GM12878 (cell line): ENCODE data around the gene MMP11. TPM values are rescaled to one million over a fixed set of nuclear protein-coding genes. Genes with fewer than 3 reads are reported as not detected.

Experiments used
- ATAC-seq: fragments of 200-7000 bp; cut with Tn5 transposase; 3 replicates; pipeline ENCODE4 v1.9.1; 2020; ENCODE audit warnings: mild to moderate bottlenecking, moderate library complexity
- BruUV-seq: library from RNA; stranded (reverse); fragments of 400-500 nt; replicated peaks from 2 replicates; lab custom pipeline; 2021; lab: Mats Ljungman, UMichigan
- CTCF ChIA-PET: fragments of 300-600 bp; sonication (Branson Sonifier 250); formaldehyde crosslinking; extraction: SDS; loops from one replicate; lab custom pipeline; 2021; ENCODE audit warnings: inconsistent platforms; lab: Yijun Ruan, JAX
- POLR2A ChIA-PET: fragments of 350-600 bp; formaldehyde crosslinking; extraction: SDS; loops from one replicate; lab custom pipeline; 2021; ENCODE audit warnings: inconsistent platforms; lab: Charles Lee
- RAD21 ChIA-PET: fragments of 300-600 bp; sonication (Branson Sonifier 250); formaldehyde crosslinking; loops from one replicate; lab custom pipeline; 2023; ENCODE audit warnings: antibody characterized with exemption; ENCODE audit not compliant: unreplicated experiment; lab: Charles Lee
- SMC1A ChIA-PET: fragments of 300-600 bp; sonication (Branson Sonifier 250); formaldehyde crosslinking; loops from one replicate; lab custom pipeline; 2023; ENCODE audit not compliant: unreplicated experiment, uncharacterized antibody; lab: Charles Lee
- DNase-seq: peaks from one replicate; pipeline ENCODE4 v3.0.0-alpha.2; 2011; ENCODE audit warnings: low read depth, low spot score
- FAIRE-seq: peaks from 3 replicates; lab custom pipeline; 2011; peaks lifted over from hg19 to GRCh38; lab: Jason Lieb, UNC
- H2AFZ ChIP-seq: 2 replicates; pipeline ENCODE4 v1.6.0; 2011; ENCODE audit warnings: low read depth, low read length, control low read depth; ENCODE audit not compliant: control insufficient read depth
- H3K27ac ChIP-seq: 2 replicates; pipeline ENCODE4 v1.5.1; 2011; ENCODE audit warnings: control low read depth; ENCODE audit not compliant: control insufficient read depth, insufficient read depth
- H3K27me3 ChIP-seq, 2 experiments: replicated peaks in 1 of 2; 2 replicates each; pipeline versions ENCODE4 v1.6.0 to v1.6.1; 2011; ENCODE audit warnings: low read length in 1 of 2; ENCODE audit not compliant: control insufficient read depth in 2 of 2, insufficient read depth in 2 of 2
- H3K36me3 ChIP-seq, 2 experiments: 2 replicates each; pipeline ENCODE4 v1.5.1; 2011; ENCODE audit warnings: low read length in 1 of 2; ENCODE audit not compliant: control insufficient read depth in 2 of 2, insufficient read depth in 2 of 2
- H3K4me1 ChIP-seq: 2 replicates; pipeline ENCODE4 v1.6.1; 2011; ENCODE audit warnings: mild to moderate bottlenecking, low read length, moderate library complexity, mixed read lengths; ENCODE audit not compliant: control insufficient read depth, insufficient read depth
- H3K4me2 ChIP-seq: 2 replicates; pipeline ENCODE4 v1.6.0; 2011; ENCODE audit warnings: control low read depth; ENCODE audit not compliant: control insufficient read depth, insufficient read depth
- H3K4me3 ChIP-seq: fragments of 200-600 bp; sonication (generic); 2 replicates; pipeline ENCODE4 v1.5.1; 2016
- H3K79me2 ChIP-seq: 2 replicates; pipeline ENCODE4 v1.6.0; 2011; ENCODE audit warnings: low read length; ENCODE audit not compliant: control insufficient read depth, insufficient read depth
- H3K9ac ChIP-seq: 2 replicates; pipeline ENCODE4 v1.8.0; 2011; ENCODE audit warnings: low read length, control low read depth, mixed read lengths; ENCODE audit not compliant: control insufficient read depth, insufficient read depth
- H3K9me3 ChIP-seq: replicated peaks from 3 replicates; pipeline ENCODE4 v1.5.1; 2011; ENCODE audit warnings: mild to moderate bottlenecking, low read length; ENCODE audit not compliant: control insufficient read depth, insufficient read depth
- H4K20me1 ChIP-seq: 2 replicates; pipeline ENCODE4 v1.6.0; 2011; ENCODE audit not compliant: control insufficient read depth, insufficient read depth
- ASH2L ChIP-seq: fragments of 300-600, 200-600 bp; sonication (generic); IDR thresholded peaks from 2 replicates; pipeline ENCODE4 v1.6.1; 2017; ENCODE audit warnings: low read depth, mild to moderate bottlenecking, borderline replicate concordance
- EGR1 ChIP-seq, 2 experiments: IDR thresholded peaks; 1 replicate in 1 of 2; 2 replicates in 1 of 2; pipeline ENCODE4 v1.6.1; 2011 to 2012; ENCODE audit warnings: low read depth in 2 of 2, low read length in 2 of 2, borderline replicate concordance in 1 of 2, mild to moderate bottlenecking in 1 of 2, moderate library complexity in 1 of 2
- IKZF1 ChIP-seq: fragments of 450-650 bp; conservative IDR thresholded peaks from 2 replicates; pipeline ENCODE4 v1.6.1; 2017; ENCODE audit warnings: antibody characterized with exemption, mild to moderate bottlenecking
- POLR2AphosphoS5 ChIP-seq: IDR thresholded peaks from 2 replicates; pipeline ENCODE4 v1.6.1; 2011; ENCODE audit warnings: mild to moderate bottlenecking, low read length, inconsistent platforms
- SMAD5 ChIP-seq: IDR thresholded peaks from 2 replicates; pipeline ENCODE4 v1.6.1; 2016; ENCODE audit warnings: antibody characterized with exemption, low read depth
- WGBS: methylation state at CpG from one replicate; pipeline ENCODE4 v1.1.6; 2016; ENCODE audit warnings: low lambda C conversion rate; ENCODE audit not compliant: insufficient replicate concordance, insufficient coverage; ENCODE audit errors: missing lambda C conversion rate; 5-methylcytosine and 5-hydroxymethylcytosine counted together
- in situ Hi-C: fragments of 300-500 bp; cut with MboI; formaldehyde crosslinking; loops from 9 replicates; pipeline ENCODE4 v1.14.3; 2018; ENCODE audit warnings: mixed read lengths
- intact Hi-C: fragments of 100-400 bp; cut with micrococcal nuclease; formaldehyde crosslinking; loops from one replicate; pipeline ENCODE4 v1.14.2; 2022; ENCODE audit not compliant: unreplicated experiment
- polyA plus RNA-seq, 11 experiments: library from polyadenylated mRNA; depleted of rRNA in 4 of 11; unstranded in 6 of 11; stranded (reverse) in 5 of 11; fragments of >200 nt; fragmentation: Nextera tagmentation in 4 of 11; fragmentation: Illumina TruSeq in 1 of 11; extraction: Ambion mirVana in 4 of 11; extraction: Trizol in 1 of 11; gene quantifications; 1 replicate in 1 of 11; 2 replicates in 10 of 11; pipeline versions ENCODE4 v1.2.1 to v1.2.3, GENCODE V29; 2011 to 2016; ENCODE audit warnings: inconsistent platforms in 2 of 11, missing spikeins in 2 of 11, low read depth in 1 of 11
- total RNA-seq, 4 experiments: library from RNA; depleted of rRNA in 3 of 4; stranded (reverse); fragments of >200 nt in 3 of 4; fragmentation: Illumina TruSeq in 1 of 4; extraction: Trizol in 1 of 4; gene quantifications; 2 replicates each; pipeline versions ENCODE4 v1.2.1 to v1.2.3, GENCODE V29; 2013 to 2021
- TF ChIP-seq, protein P1 (sequence below): fragments of 150-350 bp; IDR thresholded peaks from 2 replicates; pipeline ENCODE4 v1.6.1; 2016; ENCODE audit warnings: low read depth, low read length
- TF ChIP-seq, protein P2 (sequence below): fragments of 450-650 bp; IDR thresholded peaks from 2 replicates; pipeline ENCODE4 v1.6.1; 2016; ENCODE audit warnings: mild to moderate bottlenecking
- TF ChIP-seq, protein P3 (sequence below): IDR thresholded peaks from 2 replicates; pipeline ENCODE4 v1.6.1; 2012; ENCODE audit warnings: mild to moderate bottlenecking, low read depth, low read length

MMP11 gene
- total and polyA plus RNA-seq, 10 of the 15 experiments (the other 5 are each of a cell fraction or from before 2014, with no cell fraction given) = 0.03 to 1.1 (median 0.31) TPM; not detected in 2

DNA sequence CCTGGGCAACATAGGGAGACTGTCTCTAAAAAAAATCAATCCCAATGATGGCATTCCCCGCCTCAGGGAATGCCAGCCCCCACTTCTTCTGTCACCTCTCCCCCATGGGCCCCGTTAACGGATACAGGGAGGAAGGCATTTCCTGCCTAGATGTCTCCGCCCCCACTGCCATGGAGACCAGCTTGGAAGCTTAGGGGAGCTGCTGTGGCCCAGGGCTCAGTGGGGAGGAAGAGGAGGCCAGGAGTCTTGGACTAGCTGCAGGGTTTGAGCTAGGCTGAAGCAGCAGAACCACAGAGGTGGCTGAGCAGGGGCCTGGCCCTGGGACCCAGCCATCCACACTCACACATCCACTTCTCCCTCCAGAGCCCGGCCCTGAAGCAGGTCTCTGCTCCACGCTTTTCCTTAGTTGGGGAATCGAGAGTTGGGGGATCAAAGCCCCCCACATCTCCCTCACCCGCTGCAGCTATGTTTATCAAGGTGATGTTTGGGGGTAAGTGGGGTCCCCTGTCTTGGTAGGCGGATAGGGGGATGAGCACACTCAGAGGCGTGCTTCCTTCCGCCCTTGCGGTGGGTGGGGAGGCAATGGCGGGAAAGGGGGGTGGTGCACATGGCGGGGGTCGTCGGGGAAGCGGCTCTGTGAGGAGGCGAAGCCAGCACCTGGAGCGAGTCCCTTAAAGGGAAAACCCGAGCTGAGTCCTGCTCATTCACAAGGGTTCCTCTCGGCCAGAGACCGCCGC, 9.6 kb upstream of the MMP11 start, which contains the start of gene C22orf15:
TSS of gene C22orf15 (plus strand) at position 149 of the 737 bp plus-strand sequence. CDS start at position 466, 317 bp downstream.
- Histone ChIP-seq H3K9me3 (no peaks in the 10 kb centered on the region), H4K20me1 (no peaks in the 10 kb centered on the region; the same call in 1 of the 2 replicates), H3K9ac (peak within 1 kb of the TSS; percentile 10), H3K4me3 (peak within 1 kb of the TSS; percentile 56; the same call in 1 of the 2 replicates), H2AFZ (peak within 1 kb of the TSS; percentile 63), H3K27me3 (no peaks in the 10 kb centered on the region), H3K4me1 (peaks cover 25% of the 10 kb centered on the region), H3K4me2 (peak within 1 kb of the TSS; percentile 94), H3K27ac (peak within 1 kb of the TSS; percentile 32; the same call in 1 of the 2 replicates), H3K36me3 (no peaks in the 10 kb centered on the region; a peak in 1 of 4 replicates), H3K79me2 (peaks cover 23% of the 10 kb centered on the region)
- ChIA-PET SMC1A (interaction anchor here (0.5 to 2.0 kb wide), 2 partner anchors 9 to 767 kb away, joined by 3 to 8 read pairs; partner anchors contain the start of gene VPREB3), RAD21 (interaction anchor here (1.4 to 1.5 kb wide), 2 partner anchors 12 to 94 kb away, joined by 3 to 5 read pairs; partner anchors contain the start of genes SLC2A11 and ZNF70), CTCF (interaction anchor here (0.7 to 1.1 kb wide), 3 partner anchors 9 to 84 kb away, joined by 3 to 4 read pairs (median 4); partner anchors contain the start of gene VPREB3), POLR2A (interaction anchor here (0.9 to 1.3 kb wide), 2 partner anchors 8 to 9 kb away, joined by 3 to 5 read pairs; no protein-coding TSS in a partner anchor)
- ATAC-seq = 0 out of 3 replicates have a peak, but pooled peaks have one; percentile 2
- DNase-seq = no peak
- no TSS peak for BruUV-seq
- intact Hi-C loops (no loop called here), in situ Hi-C loops (no loop called here)
- 27% methylated on average over 23 of the region's 23 CpGs for WGBS
- TF ChIP-seq EGR1 (IDR thresholded peaks at IDR 0.05; ENCODE audit: borderline replicate concordance in 1 of 2, low read depth in 2 of 2, low read length in 2 of 2) (no peak), IKZF1 (peak; percentile 27), ASH2L (no peak), POLR2AphosphoS5 (no peak), SMAD5 (no peak)
- TF ChIP-seq, protein P1, sequence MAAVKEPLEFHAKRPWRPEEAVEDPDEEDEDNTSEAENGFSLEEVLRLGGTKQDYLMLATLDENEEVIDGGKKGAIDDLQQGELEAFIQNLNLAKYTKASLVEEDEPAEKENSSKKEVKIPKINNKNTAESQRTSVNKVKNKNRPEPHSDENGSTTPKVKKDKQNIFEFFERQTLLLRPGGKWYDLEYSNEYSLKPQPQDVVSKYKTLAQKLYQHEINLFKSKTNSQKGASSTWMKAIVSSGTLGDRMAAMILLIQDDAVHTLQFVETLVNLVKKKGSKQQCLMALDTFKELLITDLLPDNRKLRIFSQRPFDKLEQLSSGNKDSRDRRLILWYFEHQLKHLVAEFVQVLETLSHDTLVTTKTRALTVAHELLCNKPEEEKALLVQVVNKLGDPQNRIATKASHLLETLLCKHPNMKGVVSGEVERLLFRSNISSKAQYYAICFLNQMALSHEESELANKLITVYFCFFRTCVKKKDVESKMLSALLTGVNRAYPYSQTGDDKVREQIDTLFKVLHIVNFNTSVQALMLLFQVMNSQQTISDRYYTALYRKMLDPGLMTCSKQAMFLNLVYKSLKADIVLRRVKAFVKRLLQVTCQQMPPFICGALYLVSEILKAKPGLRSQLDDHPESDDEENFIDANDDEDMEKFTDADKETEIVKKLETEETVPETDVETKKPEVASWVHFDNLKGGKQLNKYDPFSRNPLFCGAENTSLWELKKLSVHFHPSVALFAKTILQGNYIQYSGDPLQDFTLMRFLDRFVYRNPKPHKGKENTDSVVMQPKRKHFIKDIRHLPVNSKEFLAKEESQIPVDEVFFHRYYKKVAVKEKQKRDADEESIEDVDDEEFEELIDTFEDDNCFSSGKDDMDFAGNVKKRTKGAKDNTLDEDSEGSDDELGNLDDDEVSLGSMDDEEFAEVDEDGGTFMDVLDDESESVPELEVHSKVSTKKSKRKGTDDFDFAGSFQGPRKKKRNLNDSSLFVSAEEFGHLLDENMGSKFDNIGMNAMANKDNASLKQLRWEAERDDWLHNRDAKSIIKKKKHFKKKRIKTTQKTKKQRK = no peak
- TF ChIP-seq, protein P2, sequence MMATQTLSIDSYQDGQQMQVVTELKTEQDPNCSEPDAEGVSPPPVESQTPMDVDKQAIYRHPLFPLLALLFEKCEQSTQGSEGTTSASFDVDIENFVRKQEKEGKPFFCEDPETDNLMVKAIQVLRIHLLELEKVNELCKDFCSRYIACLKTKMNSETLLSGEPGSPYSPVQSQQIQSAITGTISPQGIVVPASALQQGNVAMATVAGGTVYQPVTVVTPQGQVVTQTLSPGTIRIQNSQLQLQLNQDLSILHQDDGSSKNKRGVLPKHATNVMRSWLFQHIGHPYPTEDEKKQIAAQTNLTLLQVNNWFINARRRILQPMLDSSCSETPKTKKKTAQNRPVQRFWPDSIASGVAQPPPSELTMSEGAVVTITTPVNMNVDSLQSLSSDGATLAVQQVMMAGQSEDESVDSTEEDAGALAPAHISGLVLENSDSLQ = no peak
- TF ChIP-seq, protein P3, sequence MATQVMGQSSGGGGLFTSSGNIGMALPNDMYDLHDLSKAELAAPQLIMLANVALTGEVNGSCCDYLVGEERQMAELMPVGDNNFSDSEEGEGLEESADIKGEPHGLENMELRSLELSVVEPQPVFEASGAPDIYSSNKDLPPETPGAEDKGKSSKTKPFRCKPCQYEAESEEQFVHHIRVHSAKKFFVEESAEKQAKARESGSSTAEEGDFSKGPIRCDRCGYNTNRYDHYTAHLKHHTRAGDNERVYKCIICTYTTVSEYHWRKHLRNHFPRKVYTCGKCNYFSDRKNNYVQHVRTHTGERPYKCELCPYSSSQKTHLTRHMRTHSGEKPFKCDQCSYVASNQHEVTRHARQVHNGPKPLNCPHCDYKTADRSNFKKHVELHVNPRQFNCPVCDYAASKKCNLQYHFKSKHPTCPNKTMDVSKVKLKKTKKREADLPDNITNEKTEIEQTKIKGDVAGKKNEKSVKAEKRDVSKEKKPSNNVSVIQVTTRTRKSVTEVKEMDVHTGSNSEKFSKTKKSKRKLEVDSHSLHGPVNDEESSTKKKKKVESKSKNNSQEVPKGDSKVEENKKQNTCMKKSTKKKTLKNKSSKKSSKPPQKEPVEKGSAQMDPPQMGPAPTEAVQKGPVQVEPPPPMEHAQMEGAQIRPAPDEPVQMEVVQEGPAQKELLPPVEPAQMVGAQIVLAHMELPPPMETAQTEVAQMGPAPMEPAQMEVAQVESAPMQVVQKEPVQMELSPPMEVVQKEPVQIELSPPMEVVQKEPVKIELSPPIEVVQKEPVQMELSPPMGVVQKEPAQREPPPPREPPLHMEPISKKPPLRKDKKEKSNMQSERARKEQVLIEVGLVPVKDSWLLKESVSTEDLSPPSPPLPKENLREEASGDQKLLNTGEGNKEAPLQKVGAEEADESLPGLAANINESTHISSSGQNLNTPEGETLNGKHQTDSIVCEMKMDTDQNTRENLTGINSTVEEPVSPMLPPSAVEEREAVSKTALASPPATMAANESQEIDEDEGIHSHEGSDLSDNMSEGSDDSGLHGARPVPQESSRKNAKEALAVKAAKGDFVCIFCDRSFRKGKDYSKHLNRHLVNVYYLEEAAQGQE = no peak
- no peak for FAIRE-seq
